ENCODE measurements around the gene TMEM158.

TMEM158 gene

GRCh38 chr3:45272032-45272810, 46.1 kb upstream of the TMEM158 start:
- Histone ChIP-seq H2AK5ac (ENCODE audit: low read length) (no peak overlapping the region), H4K12ac (ENCODE audit: low read depth, low read length) (no peak overlapping the region), H4K8ac (ENCODE audit: low read depth, low read length) (no peak overlapping the region), H3K79me1 (ENCODE audit: low read length) (peaks cover 2% of the 10 kb centered on the region), H2AFZ (ENCODE audit: insufficient read depth, low read length, poor library complexity) (no peak overlapping the region), H3K27me3 (ENCODE audit: insufficient read depth, low read length) (no peaks in the 10 kb centered on the region), H3K4ac (ENCODE audit: low read depth, low read length) (no peak overlapping the region), H3K9me3 (ENCODE audit: insufficient read depth, low read depth, low read length) (peaks cover 4% of the 10 kb centered on the region), H3K18ac (ENCODE audit: low read length) (no peak overlapping the region), H3K4me1 (ENCODE audit: control insufficient read depth in 1 of 2, insufficient read depth in 2 of 2, low read length in 2 of 2) (no peaks in the 10 kb centered on the region), H2BK5ac (ENCODE audit: low read depth, low read length, poor library complexity) (no peak overlapping the region), H3K14ac (ENCODE audit: low read length) (no peak overlapping the region), H2BK120ac (ENCODE audit: insufficient read depth, low read length, poor library complexity) (no peak overlapping the region), H3K4me3 (ENCODE audit: low read depth, low read length) (no peak overlapping the region), H3K79me2 (ENCODE audit: control insufficient read depth, insufficient read depth, low read length, poor library complexity) (peaks cover 3% of the 10 kb centered on the region), H3K27ac (ENCODE audit: low read depth, low read length) (no peak overlapping the region), H3K4me2 (ENCODE audit: low read length) (no peak overlapping the region), H3K36me3 (ENCODE audit: control insufficient read depth in 1 of 2, insufficient read depth in 2 of 2, low read length in 2 of 2) (no peaks in the 10 kb centered on the region), H2BK12ac (ENCODE audit: low read length) (no peak overlapping the region), H4K91ac (ENCODE audit: low read depth, low read length) (no peak overlapping the region), H3K9ac (ENCODE audit: low read length) (no peak overlapping the region), H3K23ac (ENCODE audit: low read length) (no peak overlapping the region)
- no peak for DNase-seq
- WGBS (ENCODE audit: extremely low coverage, insufficient coverage, insufficient read length), result no CpG with 5 or more reads among the region's 6 CpGs

GRCh38 chr3:45269952-45270351, 43.9 kb upstream of the TMEM158 start:
- peaks cover 3% of the 10 kb centered on the region for H3K79me2 ChIP-seq (ENCODE audit: control insufficient read depth, insufficient read depth, low read length, poor library complexity)
- H2BK5ac ChIP-seq (ENCODE audit: low read depth, low read length, poor library complexity), result no peak overlapping the region
- H3K36me3 ChIP-seq (ENCODE audit: control insufficient read depth in 1 of 2, insufficient read depth in 2 of 2, low read length in 2 of 2), result no peaks in the 10 kb centered on the region
- no peak overlapping the region for H3K23ac ChIP-seq (ENCODE audit: low read length)
- no peaks in the 10 kb centered on the region for H3K27me3 ChIP-seq (ENCODE audit: insufficient read depth, low read length)
- H3K27ac ChIP-seq (ENCODE audit: low read depth, low read length), result no peak overlapping the region
- no peak overlapping the region for H2BK12ac ChIP-seq (ENCODE audit: low read length)
- no peak for DNase-seq
- H3K4me3 ChIP-seq (ENCODE audit: low read depth, low read length), result no peak overlapping the region
- no peak overlapping the region for H4K91ac ChIP-seq (ENCODE audit: low read depth, low read length)
- H3K79me1 ChIP-seq (ENCODE audit: low read length), result peaks cover 2% of the 10 kb centered on the region
- H4K8ac ChIP-seq (ENCODE audit: low read depth, low read length), result no peak overlapping the region
- H2BK120ac ChIP-seq (ENCODE audit: insufficient read depth, low read length, poor library complexity), result no peak overlapping the region
- no peak overlapping the region for H3K4ac ChIP-seq (ENCODE audit: low read depth, low read length)
- H3K4me2 ChIP-seq (ENCODE audit: low read length), result no peak overlapping the region
- no peak overlapping the region for H2AFZ ChIP-seq (ENCODE audit: insufficient read depth, low read length, poor library complexity)
- no peak overlapping the region for H2AK5ac ChIP-seq (ENCODE audit: low read length)
- H3K9me3 ChIP-seq (ENCODE audit: insufficient read depth, low read depth, low read length), result no peaks in the 10 kb centered on the region
- no peak overlapping the region for H3K18ac ChIP-seq (ENCODE audit: low read length)
- H3K14ac ChIP-seq (ENCODE audit: low read length), result no peak overlapping the region
- H3K9ac ChIP-seq (ENCODE audit: low read length), result no peak overlapping the region
- no CpG with 5 or more reads among the region's 2 CpGs for WGBS (ENCODE audit: extremely low coverage, insufficient coverage, insufficient read length)
- H4K12ac ChIP-seq (ENCODE audit: low read depth, low read length), result no peak overlapping the region
- H3K4me1 ChIP-seq (ENCODE audit: control insufficient read depth in 1 of 2, insufficient read depth in 2 of 2, low read length in 2 of 2), result no peaks in the 10 kb centered on the region

GRCh38 chr3:45267097-45267496, 41.0 kb upstream of the TMEM158 start:
- no peaks in the 10 kb centered on the region for H3K9me3 ChIP-seq (ENCODE audit: insufficient read depth, low read depth, low read length)
- H4K91ac ChIP-seq (ENCODE audit: low read depth, low read length), result no peak overlapping the region
- H2BK5ac ChIP-seq (ENCODE audit: low read depth, low read length, poor library complexity), result no peak overlapping the region

GRCh38 chr3:45261333-45262110, 35.4 kb upstream of the TMEM158 start:
- Histone ChIP-seq H3K4me2 (ENCODE audit: low read length) (no peak overlapping the region), H3K18ac (ENCODE audit: low read length) (no peak overlapping the region), H3K27ac (ENCODE audit: low read depth, low read length) (no peak overlapping the region), H3K36me3 (ENCODE audit: control insufficient read depth in 1 of 2, insufficient read depth in 2 of 2, low read length in 2 of 2) (no peaks in the 10 kb centered on the region), H3K4ac (ENCODE audit: low read depth, low read length) (no peak overlapping the region), H3K27me3 (ENCODE audit: insufficient read depth, low read length) (no peaks in the 10 kb centered on the region), H4K12ac (ENCODE audit: low read depth, low read length) (no peak overlapping the region), H3K9ac (ENCODE audit: low read length) (no peak overlapping the region), H4K91ac (ENCODE audit: low read depth, low read length) (no peak overlapping the region), H3K14ac (ENCODE audit: low read length) (no peak overlapping the region), H2AFZ (ENCODE audit: insufficient read depth, low read length, poor library complexity) (no peak overlapping the region), H3K79me1 (ENCODE audit: low read length) (no peaks in the 10 kb centered on the region), H2BK12ac (ENCODE audit: low read length) (no peak overlapping the region), H4K8ac (ENCODE audit: low read depth, low read length) (no peak overlapping the region), H3K9me3 (ENCODE audit: insufficient read depth, low read depth, low read length) (no peaks in the 10 kb centered on the region), H3K4me1 (ENCODE audit: control insufficient read depth in 1 of 2, insufficient read depth in 2 of 2, low read length in 2 of 2) (no peaks in the 10 kb centered on the region), H2BK5ac (ENCODE audit: low read depth, low read length, poor library complexity) (no peak overlapping the region), H2AK5ac (ENCODE audit: low read length) (no peak overlapping the region), H3K4me3 (ENCODE audit: low read depth, low read length) (no peak overlapping the region), H2BK120ac (ENCODE audit: insufficient read depth, low read length, poor library complexity) (no peak overlapping the region), H3K79me2 (ENCODE audit: control insufficient read depth, insufficient read depth, low read length, poor library complexity) (no peaks in the 10 kb centered on the region), H3K23ac (ENCODE audit: low read length) (no peak overlapping the region)
- no CpG with 5 or more reads among the region's 6 CpGs for WGBS (ENCODE audit: extremely low coverage, insufficient coverage, insufficient read length)
- peak; percentile 13 to 66 for DNase-seq

More at GRCh38 chr3:45267097-45267496, 41.0 kb upstream of the TMEM158 start:
- Histone ChIP-seq H3K18ac (ENCODE audit: low read length) (no peak overlapping the region), H3K27ac (ENCODE audit: low read depth, low read length) (no peak overlapping the region), H3K23ac (ENCODE audit: low read length) (no peak overlapping the region), H3K79me2 (ENCODE audit: control insufficient read depth, insufficient read depth, low read length, poor library complexity) (no peaks in the 10 kb centered on the region), H3K27me3 (ENCODE audit: insufficient read depth, low read length) (no peaks in the 10 kb centered on the region), H3K4me2 (ENCODE audit: low read length) (no peak overlapping the region), H3K36me3 (ENCODE audit: control insufficient read depth in 1 of 2, insufficient read depth in 2 of 2, low read length in 2 of 2) (no peaks in the 10 kb centered on the region), H2BK12ac (ENCODE audit: low read length) (no peak overlapping the region), H3K4me3 (ENCODE audit: low read depth, low read length) (no peak overlapping the region), H2AFZ (ENCODE audit: insufficient read depth, low read length, poor library complexity) (no peak overlapping the region), H3K9ac (ENCODE audit: low read length) (no peak overlapping the region), H2BK120ac (ENCODE audit: insufficient read depth, low read length, poor library complexity) (no peak overlapping the region), H3K14ac (ENCODE audit: low read length) (no peak overlapping the region), H3K79me1 (ENCODE audit: low read length) (no peaks in the 10 kb centered on the region), H3K4me1 (ENCODE audit: control insufficient read depth in 1 of 2, insufficient read depth in 2 of 2, low read length in 2 of 2) (no peaks in the 10 kb centered on the region), H2AK5ac (ENCODE audit: low read length) (no peak overlapping the region), H3K4ac (ENCODE audit: low read depth, low read length) (no peak overlapping the region), H4K12ac (ENCODE audit: low read depth, low read length) (no peak overlapping the region), H4K8ac (ENCODE audit: low read depth, low read length) (no peak overlapping the region)
- DNase-seq, result no peak
- WGBS (ENCODE audit: extremely low coverage, insufficient coverage, insufficient read length), result no CpG with 5 or more reads among the region's 2 CpGs

Data from trophoblast cell (in vitro differentiated cells and primary cell).